Vagina (tissue), 2 donors: ENCODE results near the gene THYN1. TPM values are rescaled to one million over a fixed set of nuclear protein-coding genes. Genes with fewer than 3 reads are reported as not detected.

Source experiments
- DNase-seq, 2 donors: peaks; one replicate each; pipeline ENCODE4 v3.0.0-alpha.2; 2017; ENCODE audit errors: extremely low spot score in 2 of 2
- H3K27ac ChIP-seq: fragments of 200-600 bp; sonication (generic); one replicate; pipeline ENCODE4 v1.5.1; 2019
- H3K27me3 ChIP-seq: fragments of 200-600 bp; sonication (generic); one replicate; pipeline ENCODE4 v1.5.1; 2019
- H3K36me3 ChIP-seq, 2 donors: fragments of 200-600 bp; sonication (generic); one replicate each; pipeline ENCODE4 v1.5.1; 2017 to 2019
- H3K4me1 ChIP-seq: fragments of 200-600 bp; sonication (generic); one replicate; pipeline ENCODE4 v1.5.1; 2019
- H3K4me3 ChIP-seq, 2 donors: fragments of 200-600 bp; sonication (generic); 1 replicate in 1 of 2; 2 replicates in 1 of 2; pipeline ENCODE4 v1.5.1; 2016 to 2019
- H3K9me3 ChIP-seq: fragments of 200-600 bp; sonication (generic); one replicate; pipeline ENCODE4 v1.5.1; 2019
- CTCF ChIP-seq, 3 experiments: fragments of 450-650 bp in 2 of 3; fragments of 200-600 bp in 1 of 3; sonication (generic) in 1 of 3; IDR thresholded peaks; one replicate each; pipeline ENCODE4 v1.5.1; 2017 to 2019; ENCODE audit warnings: antibody characterized with exemption in 3 of 3, mild to moderate bottlenecking in 2 of 3, moderate library complexity in 2 of 3
- POLR2A ChIP-seq, 2 donors: fragments of 450-650 bp; IDR thresholded peaks; one replicate each; pipeline ENCODE4 v1.6.1; 2017; ENCODE audit warnings: antibody characterized with exemption in 2 of 2, mild to moderate bottlenecking in 2 of 2, moderate library complexity in 2 of 2
- POLR2AphosphoS5 ChIP-seq, 2 donors: sonication (generic); formaldehyde crosslinking; IDR thresholded peaks; one replicate each; pipeline ENCODE4 v1.9.0; 2017; ENCODE audit warnings: antibody characterized with exemption in 2 of 2, mild to moderate bottlenecking in 2 of 2, low read depth in 1 of 2; ENCODE audit not compliant: insufficient read depth in 1 of 2
- intact Hi-C: fragments of 100-400 bp; cut with DNase I; formaldehyde crosslinking; loops from one replicate; pipeline ENCODE4 v1.15.1; 2023
- total RNA-seq: library from RNA; depleted of rRNA; stranded (reverse); fragments of >200 nt; gene quantifications from one replicate; pipeline ENCODE4 v1.2.3, GENCODE V29; 2016

Gene THYN1
- total RNA-seq, 1 donor from 2014 or later, result 39.8 TPM

DNA sequence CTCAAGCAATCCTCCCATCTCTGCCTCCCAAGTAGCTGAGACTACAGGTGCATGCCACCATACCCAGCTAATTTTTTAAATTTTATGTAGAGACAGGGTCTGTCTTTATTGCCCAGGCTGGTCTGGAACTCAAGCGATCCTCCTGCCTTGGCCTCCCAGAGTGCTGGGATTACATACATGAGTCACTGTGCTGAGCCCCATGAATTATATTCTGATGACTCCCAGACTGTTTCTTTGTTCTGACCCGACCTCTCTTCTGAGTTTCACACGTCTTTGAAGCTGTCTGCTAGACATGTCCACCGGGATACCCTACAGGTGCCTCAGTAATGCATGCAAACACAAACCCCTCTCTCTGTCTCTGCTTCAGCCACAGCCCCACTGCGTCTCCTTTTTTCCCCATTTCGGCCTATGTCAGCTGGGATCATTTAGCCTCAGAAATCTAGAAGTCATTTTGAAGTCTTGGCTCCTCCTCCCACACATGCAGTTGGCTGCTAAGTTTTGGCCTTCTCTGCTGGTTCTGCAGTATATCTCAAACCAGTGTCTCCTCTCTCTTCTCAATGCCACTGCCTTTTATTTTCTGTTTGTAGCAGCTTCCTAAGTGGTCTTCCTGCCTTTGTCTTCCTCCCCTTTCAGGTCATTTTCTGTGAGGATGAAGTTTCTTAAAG is 23.9 kb downstream of the THYN1 start:
- Histone ChIP-seq H3K27me3 (no peaks in the 10 kb centered on the region), H3K27ac (no peak overlapping the region), H3K9me3 (no peaks in the 10 kb centered on the region), H3K4me3 (no peak overlapping the region), H3K4me1 (peaks cover 75% of the 10 kb centered on the region), H3K36me3 (no peaks in the 10 kb centered on the region)
- peak in 1 of 2 donors; percentile 16 for DNase-seq
- intact Hi-C loops, result no loop called here
- TF ChIP-seq POLR2AphosphoS5 (IDR thresholded peaks at IDR 0.05; ENCODE audit: insufficient read depth in 1 of 2, low read depth in 1 of 2) (no peak), CTCF (IDR thresholded peaks at IDR 0.05) (no peak), POLR2A (IDR thresholded peaks at IDR 0.05) (no peak)

DNA sequence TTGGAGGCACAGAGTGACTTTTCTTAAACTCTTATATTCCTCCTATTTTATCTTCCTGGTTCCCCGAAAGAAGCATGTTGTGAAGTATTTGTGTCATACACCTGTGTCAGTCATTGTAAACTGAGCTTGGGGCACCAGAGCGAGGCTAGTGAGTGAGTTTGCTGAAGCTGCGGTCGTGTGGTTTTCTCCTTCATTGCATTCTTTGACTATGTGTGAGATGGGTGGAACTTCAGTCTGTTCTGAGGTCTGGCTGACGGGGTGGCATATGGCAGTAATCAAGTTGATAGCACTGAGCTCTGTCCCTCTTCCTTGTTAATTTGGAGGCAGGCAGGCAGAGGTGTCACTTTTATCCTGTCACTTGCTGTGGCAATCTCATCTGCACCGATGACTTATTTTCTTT is 24.5 kb downstream of the THYN1 start:
- DNase-seq, result peak in 1 of 2 donors; percentile 25
- Histone ChIP-seq H3K9me3 (no peaks in the 10 kb centered on the region), H3K36me3 (no peaks in the 10 kb centered on the region), H3K4me3 (no peak overlapping the region), H3K4me1 (peaks cover 76% of the 10 kb centered on the region), H3K27ac (no peak overlapping the region), H3K27me3 (no peaks in the 10 kb centered on the region)
- intact Hi-C loops, result no loop called here
- TF ChIP-seq POLR2AphosphoS5 (IDR thresholded peaks at IDR 0.05; ENCODE audit: insufficient read depth in 1 of 2, low read depth in 1 of 2) (no peak), POLR2A (IDR thresholded peaks at IDR 0.05) (no peak), CTCF (IDR thresholded peaks at IDR 0.05) (no peak)

- H3K27me3 ChIP-seq, result no peaks in the 10 kb centered on the region
- intact Hi-C loops, result no loop called here
- H3K36me3 ChIP-seq, result no peaks in the 10 kb centered on the region
- TF ChIP-seq CTCF (IDR thresholded peaks at IDR 0.05) (no peak), POLR2A (IDR thresholded peaks at IDR 0.05) (no peak), POLR2AphosphoS5 (IDR thresholded peaks at IDR 0.05; ENCODE audit: insufficient read depth in 1 of 2, low read depth in 1 of 2) (no peak)
- no peak overlapping the region for H3K4me3 ChIP-seq
- DNase-seq, result peak in 1 of 2 donors; percentile 79
- no peaks in the 10 kb centered on the region for H3K9me3 ChIP-seq
- no peak overlapping the region for H3K27ac ChIP-seq
- H3K4me1 ChIP-seq, result peaks cover 76% of the 10 kb centered on the region
Measured at GRCh38 chr11:134226806-134227325, 26.3 kb downstream of the THYN1 start.

GRCh38 chr11:134224710-134225664 is 28.2 kb downstream of the THYN1 start:
- Histone ChIP-seq H3K27me3 (no peaks in the 10 kb centered on the region), H3K9me3 (no peaks in the 10 kb centered on the region), H3K27ac (peak overlapping the region; percentile 95), H3K4me3 (peak overlapping the region; percentile 89), H3K36me3 (no peaks in the 10 kb centered on the region), H3K4me1 (peaks cover 59% of the 10 kb centered on the region)
- intact Hi-C loops, result no loop called here
- TF ChIP-seq CTCF (IDR thresholded peaks at IDR 0.05) (no peak), POLR2AphosphoS5 (IDR thresholded peaks at IDR 0.05; ENCODE audit: insufficient read depth in 1 of 2, low read depth in 1 of 2) (peak in 1 of 2 donors; percentile 26), POLR2A (IDR thresholded peaks at IDR 0.05) (no peak)
- peak in 1 of 2 donors; percentile 89 for DNase-seq
